Fibroblast of villous mesenchyme (primary cell): Measurements from ENCODE around the gene FBXL14. TPM values are rescaled to one million over a fixed set of nuclear protein-coding genes. Genes with fewer than 3 reads are reported as not detected.
"Not testable (repeated sequence)": the region's sequence is repeated elsewhere in the genome, so short reads cannot be mapped to it uniquely, and the experiment has no call there.

Experiments used
- DNase-seq: peaks from one replicate; pipeline ENCODE4 v3.0.0-alpha.2; 2010; ENCODE audit warnings: low read depth
- H3K4me3 ChIP-seq: 2 replicates; pipeline ENCODE4 v1.5.1; 2011; ENCODE audit warnings: low read depth, mild to moderate bottlenecking, low read length
- CTCF ChIP-seq: IDR thresholded peaks from 2 replicates; pipeline ENCODE4 v1.5.1; 2012; ENCODE audit warnings: low read depth, mild to moderate bottlenecking, low read length; ENCODE audit not compliant: insufficient read depth
- total RNA-seq: library from RNA; depleted of rRNA; stranded (reverse); fragments of >200 nt; gene quantifications from 2 replicates; pipeline ENCODE4 v1.2.3, GENCODE V29; 2012

The FBXL14 gene
- total RNA-seq, 1 donor: 9.5 TPM

GRCh38 chr12:1604464-1604863 lies 10.1 kb upstream of the FBXL14 start:
- TF ChIP-seq CTCF: no peak
- H3K4me3 ChIP-seq: no peak overlapping the region
- DNase-seq: no peak

- peak; percentile 42 for DNase-seq
- no peak for TF ChIP-seq CTCF
- H3K4me3 ChIP-seq: no peak overlapping the region
These were observed 9.1 kb upstream of the FBXL14 start for GRCh38 chr12:1603269-1603993.

GRCh38 chr12:1602706-1603105 lies 8.3 kb upstream of the FBXL14 start:
- H3K4me3 ChIP-seq, DNase-seq: not testable (repeated sequence)

GRCh38 chr12:1598757-1599156 lies 4.4 kb upstream of the FBXL14 start:
- H3K4me3 ChIP-seq: no peak overlapping the region
- TF ChIP-seq CTCF: no peak
- DNase-seq: no peak

GRCh38 chr12:1595690-1596347 lies 1.4 kb upstream of the FBXL14 start:
- no peak for DNase-seq
- no peak for TF ChIP-seq CTCF
- no peak overlapping the region for H3K4me3 ChIP-seq

GRCh38 chr12:1595026-1595561 lies 713 bp upstream of the FBXL14 start:
- H3K4me3 ChIP-seq: peak overlapping the region; percentile 63
- TF ChIP-seq CTCF: no peak
- DNase-seq: peak; percentile 51

- no peak for TF ChIP-seq CTCF
These were observed 448 bp downstream of the FBXL14 start for GRCh38 chr12:1594006-1594260.

More at GRCh38 chr12:1594006-1594260, 448 bp downstream of the FBXL14 start:
- DNase-seq: no peak
- H3K4me3 ChIP-seq: peak overlapping the region; percentile 63
